ENCODE data around the gene SLC26A1. TPM values are rescaled to one million over a fixed set of nuclear protein-coding genes. Genes with fewer than 3 reads are reported as not detected.

The SLC26A1 gene
- total and polyA plus RNA-seq, 3 donors from 2014 or later, result 0.51 to 2.0 (median 0.99) TPM

DNA sequence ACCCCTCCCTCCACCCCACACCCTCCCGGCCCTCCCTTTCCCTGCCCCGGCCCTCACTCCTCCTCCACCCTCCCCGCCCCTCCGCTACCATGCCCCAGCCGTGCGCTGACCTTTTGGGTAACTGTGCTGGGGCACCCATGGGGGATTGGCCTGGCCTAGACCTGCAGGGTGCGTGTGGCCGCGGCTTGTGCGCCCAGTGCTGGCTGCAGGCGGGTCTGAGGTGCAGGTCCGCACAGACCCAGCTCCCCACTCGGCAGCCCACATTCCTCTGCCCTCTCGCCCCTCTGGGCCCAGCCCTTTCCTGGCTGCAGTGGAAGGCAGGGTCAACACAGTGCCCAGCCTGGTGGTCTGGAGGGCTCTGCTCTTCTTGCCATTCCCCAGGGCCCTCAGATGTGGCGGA is 42.9 kb upstream of the SLC26A1 start:
- Histone ChIP-seq H3K9me3 (no peaks in the 10 kb centered on the region), H3K27ac (no peak overlapping the region)
- intact Hi-C loops (cut with DNase I; ENCODE audit: low total_unique reads), result no loop called here

DNA sequence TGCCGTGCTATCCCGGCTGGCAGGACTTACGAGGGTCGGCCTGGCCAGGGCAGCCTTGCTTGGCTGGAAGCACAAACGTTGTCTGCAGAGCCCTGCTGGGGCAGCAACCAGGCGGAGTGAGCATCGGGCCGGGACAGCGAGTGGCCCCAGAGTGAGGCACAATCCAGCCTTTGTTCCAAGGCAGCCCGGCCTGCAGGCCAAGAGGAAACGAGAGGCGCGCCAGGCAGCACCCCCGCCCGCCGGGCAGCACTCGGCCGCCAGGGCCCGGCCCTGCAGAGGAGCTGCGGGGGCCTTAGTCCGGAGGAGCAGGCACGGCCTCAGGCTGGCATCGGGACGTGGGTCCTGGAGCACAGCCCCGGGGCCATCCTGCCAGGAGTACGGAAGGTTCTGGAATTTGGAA is 42.3 kb upstream of the SLC26A1 start:
- Histone ChIP-seq H3K9me3 (no peaks in the 10 kb centered on the region), H3K4me3 (no peak overlapping the region), H3K36me3 (ENCODE audit: low read depth, missing control alignments) (no peaks in the 10 kb centered on the region), H3K27ac (no peak overlapping the region), H3K4me1 (peaks cover 21% of the 10 kb centered on the region), H3K27me3 (no peaks in the 10 kb centered on the region)
- intact Hi-C loops (cut with DNase I; ENCODE audit: low total_unique reads), result no loop called here
- 71 to 90% methylated on average over 5 to 26 of the region's 26 CpGs for WGBS, 2 donors
- TF ChIP-seq POLR2A (IDR thresholded peaks at IDR 0.05), result no peak
- peak; percentile 82 for DNase-seq

More for the DNA sequence above, 42.9 kb upstream of the SLC26A1 start:
- no peak for DNase-seq
- TF ChIP-seq, protein P1, sequence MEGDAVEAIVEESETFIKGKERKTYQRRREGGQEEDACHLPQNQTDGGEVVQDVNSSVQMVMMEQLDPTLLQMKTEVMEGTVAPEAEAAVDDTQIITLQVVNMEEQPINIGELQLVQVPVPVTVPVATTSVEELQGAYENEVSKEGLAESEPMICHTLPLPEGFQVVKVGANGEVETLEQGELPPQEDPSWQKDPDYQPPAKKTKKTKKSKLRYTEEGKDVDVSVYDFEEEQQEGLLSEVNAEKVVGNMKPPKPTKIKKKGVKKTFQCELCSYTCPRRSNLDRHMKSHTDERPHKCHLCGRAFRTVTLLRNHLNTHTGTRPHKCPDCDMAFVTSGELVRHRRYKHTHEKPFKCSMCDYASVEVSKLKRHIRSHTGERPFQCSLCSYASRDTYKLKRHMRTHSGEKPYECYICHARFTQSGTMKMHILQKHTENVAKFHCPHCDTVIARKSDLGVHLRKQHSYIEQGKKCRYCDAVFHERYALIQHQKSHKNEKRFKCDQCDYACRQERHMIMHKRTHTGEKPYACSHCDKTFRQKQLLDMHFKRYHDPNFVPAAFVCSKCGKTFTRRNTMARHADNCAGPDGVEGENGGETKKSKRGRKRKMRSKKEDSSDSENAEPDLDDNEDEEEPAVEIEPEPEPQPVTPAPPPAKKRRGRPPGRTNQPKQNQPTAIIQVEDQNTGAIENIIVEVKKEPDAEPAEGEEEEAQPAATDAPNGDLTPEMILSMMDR (IDR thresholded peaks at IDR 0.05), result no peak
- TF ChIP-seq POLR2A (IDR thresholded peaks at IDR 0.05), result no peak
- H3K4me1 ChIP-seq, result peaks cover 21% of the 10 kb centered on the region
- H3K4me3 ChIP-seq, result no peak overlapping the region
- WGBS, 2 donors, result 74 to 93% methylated on average over 7 to 14 of the region's 15 CpGs
- H3K27me3 ChIP-seq, result no peaks in the 10 kb centered on the region
- H3K36me3 ChIP-seq (ENCODE audit: low read depth, missing control alignments), result no peaks in the 10 kb centered on the region

- DNase-seq, result peak; percentile 49
- Histone ChIP-seq H3K4me1 (peaks cover 14% of the 10 kb centered on the region), H3K4me3 (no peak overlapping the region), H3K9me3 (no peaks in the 10 kb centered on the region), H3K36me3 (ENCODE audit: low read depth, missing control alignments) (no peaks in the 10 kb centered on the region), H3K27ac (peak overlapping the region in 1 of 2 donors; percentile 53), H3K27me3 (no peaks in the 10 kb centered on the region)
- 41 to 63% methylated on average over 17 to 35 of the region's 35 CpGs for WGBS, 2 donors
- no peak for TF ChIP-seq POLR2A (IDR thresholded peaks at IDR 0.05)
- TF ChIP-seq, protein P1 (IDR thresholded peaks at IDR 0.05), result no peak
- intact Hi-C loops (cut with DNase I; ENCODE audit: low total_unique reads), result no loop called here
Observed at GRCh38 chr4:1033840-1034551, 40.8 kb upstream of the SLC26A1 start.

DNA sequence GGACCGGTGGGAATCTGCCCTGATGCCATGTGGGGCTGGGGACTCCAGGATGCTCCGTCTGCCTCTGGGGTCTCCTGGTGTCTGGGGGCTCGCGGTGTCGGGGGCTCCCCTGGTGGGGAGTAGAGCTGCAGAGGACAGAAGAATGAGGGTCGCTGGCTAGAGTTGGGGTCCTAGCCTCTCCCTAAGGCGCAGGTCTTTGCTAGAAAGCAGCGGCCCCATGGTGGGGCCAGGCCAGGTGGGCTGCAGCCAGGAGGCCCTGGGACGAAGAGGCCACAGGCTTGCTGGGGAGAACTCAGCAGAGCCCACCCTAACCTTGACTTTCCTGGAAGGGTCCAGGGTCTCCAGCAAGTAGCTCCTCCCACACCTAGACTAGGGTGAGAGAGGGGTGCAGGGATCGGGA is 39.7 kb upstream of the SLC26A1 start:
- TF ChIP-seq, protein P1 (IDR thresholded peaks at IDR 0.05), result no peak
- TF ChIP-seq POLR2A (IDR thresholded peaks at IDR 0.05), result no peak
- Histone ChIP-seq H3K36me3 (ENCODE audit: low read depth, missing control alignments) (no peaks in the 10 kb centered on the region), H3K9me3 (no peaks in the 10 kb centered on the region), H3K4me3 (no peak overlapping the region), H3K27ac (no peak overlapping the region), H3K4me1 (peaks cover 13% of the 10 kb centered on the region), H3K27me3 (no peaks in the 10 kb centered on the region)
- intact Hi-C loops (cut with DNase I; ENCODE audit: low total_unique reads), result no loop called here
- WGBS, 2 donors, result 90 to 92% methylated on average over 8 to 10 of the region's 10 CpGs
- no peak for DNase-seq

DNA sequence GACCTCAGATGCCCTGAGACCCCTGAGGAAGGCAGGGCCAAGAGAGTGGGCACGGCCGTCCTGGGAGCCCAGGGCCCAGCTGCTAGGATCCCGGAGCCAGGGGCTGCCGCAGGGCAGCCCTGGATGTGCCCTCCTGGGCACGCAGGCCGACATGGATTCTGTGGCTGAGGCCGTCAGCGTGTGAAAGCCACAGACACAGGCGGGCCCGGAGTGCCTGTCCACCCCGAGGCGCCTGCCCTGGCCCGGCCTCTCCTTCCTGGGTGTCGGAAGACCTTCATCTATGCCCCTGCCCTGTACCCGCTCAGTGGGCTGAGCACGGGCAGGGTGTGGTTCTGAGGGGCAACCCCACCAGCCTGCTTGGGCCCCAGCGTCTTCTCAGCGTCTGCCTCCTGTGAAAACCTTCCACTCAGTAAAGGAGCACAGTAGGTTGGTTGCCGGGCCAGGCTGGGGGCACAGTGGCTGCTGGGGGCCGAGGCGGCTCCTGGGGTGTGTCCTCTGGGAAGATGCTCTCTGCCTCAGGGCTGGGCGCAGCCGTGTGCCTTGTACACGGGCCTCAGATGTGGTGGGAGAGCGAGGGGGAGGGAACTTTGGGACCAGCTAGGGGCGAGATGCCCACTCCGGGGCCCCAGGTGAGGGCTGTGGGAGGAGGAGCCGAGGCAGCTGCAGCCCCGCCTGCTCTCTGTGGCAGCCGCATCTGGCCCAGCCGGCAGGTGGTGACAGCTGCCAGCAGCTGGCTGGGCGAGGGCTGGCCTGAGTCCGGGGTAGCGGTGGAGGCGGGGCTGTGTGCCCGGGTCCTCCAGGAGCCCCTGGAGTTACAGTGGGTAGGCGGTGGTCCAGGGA is 39.0 kb upstream of the SLC26A1 start:
- no peaks in the 10 kb centered on the region for H3K36me3 ChIP-seq (ENCODE audit: low read depth, missing control alignments)
- TF ChIP-seq, protein P1 (IDR thresholded peaks at IDR 0.05), result no peak
- TF ChIP-seq POLR2A (IDR thresholded peaks at IDR 0.05), result no peak
- no peak for DNase-seq
- intact Hi-C loops (cut with DNase I; ENCODE audit: low total_unique reads), result no loop called here
- no peak overlapping the region for H3K27ac ChIP-seq
- 75 to 78% methylated on average over 8 to 29 of the region's 37 CpGs for WGBS, 2 donors
- no peak overlapping the region for H3K4me3 ChIP-seq
- H3K4me1 ChIP-seq, result peaks cover 13% of the 10 kb centered on the region
- H3K9me3 ChIP-seq, result no peaks in the 10 kb centered on the region
- no peaks in the 10 kb centered on the region for H3K27me3 ChIP-seq
